Bronchial epithelial cell (primary cell): ENCODE results near the gene TAX1BP3. TPM values are rescaled to one million over a fixed set of nuclear protein-coding genes. Genes with fewer than 3 reads are reported as not detected.

Source experiments
- DNase-seq: peaks from one replicate; pipeline ENCODE4 v3.0.0-alpha.2; 2010; ENCODE audit warnings: low read depth
- FAIRE-seq: peaks from 2 replicates; lab custom pipeline; 2011; peaks lifted over from hg19 to GRCh38; lab: Jason Lieb, UNC
- H3K27me3 ChIP-seq: 2 replicates; pipeline ENCODE4 v1.5.1; 2011; ENCODE audit warnings: low read length; ENCODE audit not compliant: control insufficient read depth, insufficient read depth
- H3K36me3 ChIP-seq: 2 replicates; pipeline ENCODE4 v1.5.1; 2011; ENCODE audit warnings: low read length; ENCODE audit not compliant: control insufficient read depth, insufficient read depth
- H3K4me3 ChIP-seq: 2 replicates; pipeline ENCODE4 v1.5.1; 2011; ENCODE audit warnings: mild to moderate bottlenecking, low read depth, low read length, control low read depth
- total RNA-seq: library from RNA; depleted of rRNA; stranded (reverse); fragments of >200 nt; gene quantifications from 2 replicates; pipeline ENCODE4 v1.2.1, GENCODE V29; 2014
- TF ChIP-seq, protein P1 (sequence below): IDR thresholded peaks from 2 replicates; pipeline ENCODE4 v1.5.1; 2011; ENCODE audit warnings: mild to moderate bottlenecking, moderate library complexity, low read length, control low read depth, inconsistent platforms; ENCODE audit not compliant: insufficient read depth, severe bottlenecking

The TAX1BP3 gene
- total RNA-seq, 1 donor from 2014 or later: 150 TPM

DNA sequence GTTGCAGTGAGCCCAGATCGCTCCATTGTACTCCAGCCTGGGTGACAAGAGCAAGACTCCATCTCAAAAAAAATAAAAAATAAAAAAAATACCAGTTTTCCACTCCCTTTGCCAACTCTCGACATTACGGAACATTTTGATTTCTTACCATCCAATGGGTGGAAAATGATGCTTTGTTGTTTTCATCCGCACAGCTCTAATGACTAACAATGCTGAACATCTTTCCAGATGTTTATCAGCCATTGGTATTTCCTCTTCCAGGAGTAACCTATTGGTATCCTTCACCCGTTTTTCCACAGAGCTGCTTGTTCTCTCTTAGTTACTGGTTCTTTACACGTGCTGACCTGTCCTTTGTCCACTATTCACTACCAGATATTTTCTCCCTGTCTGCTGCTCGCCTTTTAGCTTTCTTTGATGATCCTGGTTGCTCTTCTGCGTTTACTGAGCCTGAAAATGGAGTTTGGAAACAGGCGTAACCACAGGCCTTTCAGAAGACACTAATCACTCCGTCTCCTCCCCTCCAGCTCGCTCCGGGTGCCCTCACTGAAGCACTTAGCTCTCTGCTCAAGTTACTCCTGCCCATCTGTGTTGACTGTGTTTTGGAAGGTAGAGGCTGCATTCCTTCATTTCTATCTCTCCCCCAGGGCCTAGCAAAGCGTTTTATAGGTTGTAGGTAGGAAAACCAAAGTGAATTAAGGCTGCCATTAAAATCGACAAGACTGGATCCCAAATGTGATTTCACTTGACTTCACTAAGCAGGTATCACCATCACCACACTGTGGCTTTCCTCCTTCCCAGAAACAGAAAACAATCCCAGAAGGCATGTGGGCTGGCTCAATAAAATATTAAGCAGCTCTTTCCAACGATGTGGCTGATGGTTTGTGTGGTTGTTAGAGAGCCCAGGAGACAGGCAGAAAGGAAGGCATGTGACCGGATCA is 41.3 kb downstream of the TAX1BP3 start:
- FAIRE-seq: no peak

DNA sequence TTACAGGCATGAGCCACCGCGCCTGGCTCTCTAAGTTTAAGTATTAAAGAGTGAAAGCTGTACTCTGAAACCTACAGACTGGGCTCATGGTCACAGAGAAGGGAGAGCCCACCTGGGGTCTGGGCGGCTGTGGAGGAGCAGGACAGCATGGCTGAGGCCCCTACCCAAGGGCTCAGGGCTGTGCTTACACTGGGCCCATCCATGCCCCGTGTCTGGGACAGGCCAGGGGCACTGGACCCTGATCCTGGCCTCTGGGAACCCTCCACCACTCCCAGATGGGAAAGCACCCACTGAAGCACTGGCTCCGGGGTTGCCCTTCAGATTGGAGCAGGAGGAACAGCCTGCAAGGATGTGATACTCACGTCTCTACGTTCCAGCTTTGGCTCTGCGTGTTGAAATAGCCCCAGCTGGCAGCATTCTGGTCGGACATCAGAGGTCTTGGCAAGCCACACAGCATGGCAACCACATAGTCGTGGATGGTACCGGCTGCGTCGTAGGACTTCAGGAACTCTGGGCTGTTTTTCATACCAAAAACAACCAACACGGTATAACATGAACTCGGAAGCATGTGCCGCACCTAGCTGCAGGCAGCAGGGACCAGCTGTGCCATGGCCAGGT is 45.3 kb downstream of the TAX1BP3 start:
- Histone ChIP-seq H3K4me3 (no peak overlapping the region), H3K27me3 (no peaks in the 10 kb centered on the region), H3K36me3 (peaks cover 21% of the 10 kb centered on the region)
- FAIRE-seq (no peak), DNase-seq (no peak)
- TF ChIP-seq, protein P1, sequence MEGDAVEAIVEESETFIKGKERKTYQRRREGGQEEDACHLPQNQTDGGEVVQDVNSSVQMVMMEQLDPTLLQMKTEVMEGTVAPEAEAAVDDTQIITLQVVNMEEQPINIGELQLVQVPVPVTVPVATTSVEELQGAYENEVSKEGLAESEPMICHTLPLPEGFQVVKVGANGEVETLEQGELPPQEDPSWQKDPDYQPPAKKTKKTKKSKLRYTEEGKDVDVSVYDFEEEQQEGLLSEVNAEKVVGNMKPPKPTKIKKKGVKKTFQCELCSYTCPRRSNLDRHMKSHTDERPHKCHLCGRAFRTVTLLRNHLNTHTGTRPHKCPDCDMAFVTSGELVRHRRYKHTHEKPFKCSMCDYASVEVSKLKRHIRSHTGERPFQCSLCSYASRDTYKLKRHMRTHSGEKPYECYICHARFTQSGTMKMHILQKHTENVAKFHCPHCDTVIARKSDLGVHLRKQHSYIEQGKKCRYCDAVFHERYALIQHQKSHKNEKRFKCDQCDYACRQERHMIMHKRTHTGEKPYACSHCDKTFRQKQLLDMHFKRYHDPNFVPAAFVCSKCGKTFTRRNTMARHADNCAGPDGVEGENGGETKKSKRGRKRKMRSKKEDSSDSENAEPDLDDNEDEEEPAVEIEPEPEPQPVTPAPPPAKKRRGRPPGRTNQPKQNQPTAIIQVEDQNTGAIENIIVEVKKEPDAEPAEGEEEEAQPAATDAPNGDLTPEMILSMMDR: no peak

More for the DNA sequence above, 41.3 kb downstream of the TAX1BP3 start:
- Histone ChIP-seq H3K4me3 (no peak overlapping the region), H3K27me3 (no peaks in the 10 kb centered on the region), H3K36me3 (peaks cover 24% of the 10 kb centered on the region)
- no peak for DNase-seq
- TF ChIP-seq, protein P1: no peak

DNA sequence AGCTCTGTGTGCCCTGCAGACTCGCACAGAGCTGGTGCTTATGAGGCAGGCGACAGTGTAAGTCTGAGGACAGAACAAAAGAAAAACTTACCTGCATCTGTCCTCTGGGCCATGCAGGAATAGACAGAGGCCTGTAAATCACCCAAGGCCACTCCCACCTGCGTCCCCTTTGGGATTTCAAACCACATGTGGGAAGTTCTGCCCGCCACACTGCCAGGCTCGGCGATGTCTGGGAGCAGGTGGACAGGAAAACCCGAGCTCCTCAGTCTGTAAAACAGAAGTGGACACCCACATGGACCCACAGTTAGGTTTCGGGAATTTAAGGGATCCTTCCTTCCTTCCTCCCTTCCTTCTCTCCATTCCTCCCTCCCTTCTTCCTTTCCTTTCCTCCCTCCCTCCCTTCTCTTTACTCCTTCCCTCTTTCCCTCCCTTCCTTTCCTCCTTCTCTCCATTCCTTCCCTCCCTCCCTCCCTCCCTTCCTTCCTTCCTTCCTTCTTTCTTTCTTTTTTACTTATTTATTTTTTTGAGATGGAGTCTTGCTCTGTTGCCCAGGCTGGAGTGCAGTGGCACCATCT is 47.1 kb downstream of the TAX1BP3 start:
- FAIRE-seq (no peak), DNase-seq (no peak)
- no peaks in the 10 kb centered on the region for H3K27me3 ChIP-seq
- no peak overlapping the region for H3K4me3 ChIP-seq
- TF ChIP-seq, protein P1: no peak
- H3K36me3 ChIP-seq: peaks cover 20% of the 10 kb centered on the region

DNA sequence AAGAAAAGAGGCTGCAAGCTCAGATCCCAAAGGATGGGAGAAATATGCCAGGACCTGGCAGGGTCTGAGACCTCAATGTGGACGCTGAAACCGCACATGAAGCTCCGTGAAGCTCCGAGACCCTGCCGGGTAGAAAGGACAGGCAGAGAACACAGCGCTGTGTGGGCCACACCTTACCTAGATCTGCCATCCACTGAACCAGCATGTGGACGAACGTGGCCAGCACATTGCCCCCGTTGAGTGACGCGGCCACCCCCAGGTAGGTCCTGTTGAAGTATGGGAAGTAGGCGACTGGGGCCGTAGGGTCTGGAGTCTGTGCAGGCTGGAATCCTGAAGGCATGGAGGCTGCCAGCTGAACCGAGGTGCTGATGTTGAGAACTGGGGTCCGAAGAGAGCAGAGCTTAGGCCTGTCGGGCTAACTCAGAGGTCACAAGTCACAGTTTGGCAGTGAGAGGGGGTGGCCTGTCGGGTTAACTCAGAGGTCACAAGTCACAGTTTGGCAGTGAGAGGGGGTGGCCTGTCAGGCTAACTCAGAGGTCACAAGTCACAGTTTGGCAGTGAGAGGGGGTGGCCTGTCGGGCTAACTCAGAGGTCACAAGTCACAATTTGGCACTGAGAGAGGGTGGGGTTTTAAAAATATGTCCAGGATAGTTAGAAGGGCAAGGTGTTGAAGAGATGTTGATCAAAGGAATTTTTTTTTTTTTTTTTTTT is 53.1 kb downstream of the TAX1BP3 start:
- DNase-seq: no peak
- Histone ChIP-seq H3K36me3 (peaks cover 14% of the 10 kb centered on the region), H3K27me3 (no peaks in the 10 kb centered on the region), H3K4me3 (no peak overlapping the region)
- peak; percentile 60 for FAIRE-seq
- TF ChIP-seq, protein P1: no peak

DNA sequence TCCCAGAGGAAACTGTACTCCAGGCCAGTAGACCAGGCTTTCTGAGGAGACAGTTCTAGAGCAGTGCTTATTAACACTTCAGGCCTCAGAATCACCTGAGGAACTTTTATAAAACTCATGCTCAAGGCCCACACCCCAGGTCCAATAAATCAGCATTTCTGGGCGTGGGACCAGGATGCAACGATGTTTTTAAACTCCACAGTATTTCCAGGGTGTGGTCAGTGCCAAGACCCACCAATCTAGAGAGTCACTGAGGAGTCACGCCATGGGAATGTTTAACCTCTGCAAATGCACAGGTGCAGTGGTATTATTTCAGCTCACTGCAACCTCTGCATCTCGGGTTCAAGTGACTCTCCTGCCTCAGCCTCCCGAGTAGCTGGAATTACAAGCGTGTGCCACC is 55.3 kb downstream of the TAX1BP3 start:
- no peak for DNase-seq
- no peak for FAIRE-seq
- Histone ChIP-seq H3K27me3 (no peaks in the 10 kb centered on the region), H3K36me3 (peaks cover 19% of the 10 kb centered on the region), H3K4me3 (no peak overlapping the region)
- TF ChIP-seq, protein P1: no peak

Other genes with a start within 250 kb of the TAX1BP3 start
- not detected in 2 replicates for gene OR1E2, start 234.7 kb downstream of the TAX1BP3 start, total RNA-seq
- not detected in 2 replicates for gene SPATA22, start 196.8 kb downstream of the TAX1BP3 start, total RNA-seq
- gene ASPA, start 192.6 kb downstream of the TAX1BP3 start, total RNA-seq: not detected in 2 replicates
- 0.79 and 1.2 TPM in 2 replicates for gene TRPV3, start 110.8 kb downstream of the TAX1BP3 start, total RNA-seq
- gene TRPV1, start 59.2 kb downstream of the TAX1BP3 start, total RNA-seq: 1.6 and 2.0 TPM in 2 replicates
- gene SHPK, start 32.3 kb downstream of the TAX1BP3 start, total RNA-seq: 7.6 and 9.0 TPM in 2 replicates
- gene CTNS, start 31.8 kb downstream of the TAX1BP3 start, total RNA-seq: 15.0 and 31.3 TPM in 2 replicates
- 21.3 and 26.1 TPM in 2 replicates for gene EMC6, start 234 bp upstream of the TAX1BP3 start, total RNA-seq
- 0.38 and 0.53 TPM in 2 replicates for gene P2RX5, start 27.6 kb upstream of the TAX1BP3 start, total RNA-seq
- 0.53 and 0.64 TPM in 2 replicates for gene HASPIN, start 55.3 kb upstream of the TAX1BP3 start, total RNA-seq
- 17.1 and 21.9 TPM in 2 replicates for gene ITGAE, start 132.6 kb upstream of the TAX1BP3 start, total RNA-seq
- gene NCBP3, start 177.7 kb upstream of the TAX1BP3 start, total RNA-seq: 8.2 and 13.7 TPM in 2 replicates
- 2.7 and 3.4 TPM in 2 replicates for gene CAMKK1, start 224.5 kb upstream of the TAX1BP3 start, total RNA-seq
- gene P2RX1, start 247.9 kb upstream of the TAX1BP3 start, total RNA-seq: not detected in 2 replicates